HG03097 (cell line): Measurements from ENCODE around the gene DOCK1.

ENCODE experiments used
- ATAC-seq: cut with Tn5 transposase; IDR thresholded peaks from one replicate; pipeline ENCODE4 v1.9.1; 2021; ENCODE audit not compliant: unreplicated experiment, low FRiP score

Gene DOCK1

GRCh38 chr10:127320176-127320575 is 414.9 kb downstream of the DOCK1 start:
- no peak for ATAC-seq

GRCh38 chr10:127322286-127322685 is 417.1 kb downstream of the DOCK1 start:
- ATAC-seq: no peak

GRCh38 chr10:127325506-127325905 is 420.3 kb downstream of the DOCK1 start:
- ATAC-seq: no peak

- no peak for ATAC-seq
Observed at GRCh38 chr10:127326883-127327282, 421.7 kb downstream of the DOCK1 start.

- no peak for ATAC-seq
Observed at GRCh38 chr10:127331696-127332095, 426.5 kb downstream of the DOCK1 start.

GRCh38 chr10:127332631-127333030 is 427.4 kb downstream of the DOCK1 start:
- ATAC-seq: no peak

- no peak for ATAC-seq
Observed at GRCh38 chr10:127337801-127338200, 432.6 kb downstream of the DOCK1 start.

- ATAC-seq: no peak
Observed at GRCh38 chr10:127338399-127339110, 433.3 kb downstream of the DOCK1 start.

- no peak for ATAC-seq
Observed at GRCh38 chr10:127343821-127344220, 438.6 kb downstream of the DOCK1 start.

- no peak for ATAC-seq
Observed at GRCh38 chr10:127344346-127344745, 439.1 kb downstream of the DOCK1 start.

- no peak for ATAC-seq
Observed at GRCh38 chr10:127345231-127345965, 440.2 kb downstream of the DOCK1 start.

- no peak for ATAC-seq
Observed at GRCh38 chr10:127346604-127347003, 441.4 kb downstream of the DOCK1 start.

- ATAC-seq: no peak
Observed at GRCh38 chr10:127347202-127347959, 442.2 kb downstream of the DOCK1 start.

- no peak for ATAC-seq
Observed at GRCh38 chr10:127349737-127350136, 444.5 kb downstream of the DOCK1 start.

- no peak for ATAC-seq
Observed at GRCh38 chr10:127351542-127351941, 446.3 kb downstream of the DOCK1 start.

- no peak for ATAC-seq
Observed at GRCh38 chr10:127353544-127353943, 448.3 kb downstream of the DOCK1 start.

- ATAC-seq: no peak
Observed at GRCh38 chr10:127354255-127354654, 449.0 kb downstream of the DOCK1 start.

GRCh38 chr10:127354992-127355391 is 449.8 kb downstream of the DOCK1 start:
- ATAC-seq: no peak

- ATAC-seq: no peak
Observed at GRCh38 chr10:127356360-127356759, 451.1 kb downstream of the DOCK1 start.

- ATAC-seq: no peak
Observed at GRCh38 chr10:127357265-127357664, 452.0 kb downstream of the DOCK1 start.

- no peak for ATAC-seq
Observed at GRCh38 chr10:127358337-127358736, 453.1 kb downstream of the DOCK1 start.
